Measurements from ENCODE around the gene HAP1. TPM values are rescaled to one million over a fixed set of nuclear protein-coding genes. Genes with fewer than 3 reads are reported as not detected.
A peak's percentile ranks its signal among the peaks of the same experiment; 100 is the strongest.
"Not testable (repeated sequence)": the region's sequence is repeated elsewhere in the genome, so short reads cannot be mapped to it uniquely, and the experiment has no call there.

HAP1 gene
- total RNA-seq, 2 donors from 2014 or later, result 0.42 to 0.73 TPM

- intact Hi-C loops (cut with DNase I, micrococcal nuclease), result no loop called here
- DNase-seq (no peak), ATAC-seq (no peak)
These were observed 31.7 kb downstream of the HAP1 start for GRCh38 chr17:41702712-41703111.

- ATAC-seq; DNase-seq; intact Hi-C loops (cut with DNase I, micrococcal nuclease): not testable (repeated sequence)
These were observed 33.6 kb downstream of the HAP1 start for GRCh38 chr17:41700843-41701242.

- ATAC-seq (peak; percentile 72), DNase-seq (peak; percentile 47 to 70)
- intact Hi-C loops (cut with DNase I, micrococcal nuclease), result no loop called here
These were observed 37.1 kb downstream of the HAP1 start for GRCh38 chr17:41697122-41697962.

GRCh38 chr17:41695954-41696757 is 38.3 kb downstream of the HAP1 start:
- intact Hi-C loops (cut with DNase I, micrococcal nuclease), result no loop called here
- peak; percentile 35 for ATAC-seq
- DNase-seq, result peak; percentile 39 to 54

GRCh38 chr17:41695134-41695661 is 39.2 kb downstream of the HAP1 start:
- DNase-seq (no peak), ATAC-seq (peak; percentile 9)
- intact Hi-C loops (cut with DNase I, micrococcal nuclease), result no loop called here

GRCh38 chr17:41692722-41693521 is 41.5 kb downstream of the HAP1 start:
- intact Hi-C loops (cut with DNase I, micrococcal nuclease), result no loop called here
- DNase-seq (no peak), ATAC-seq (no peak)

GRCh38 chr17:41691031-41691777 is 43.2 kb downstream of the HAP1 start:
- DNase-seq (no peak), ATAC-seq (no peak)
- intact Hi-C loops (cut with DNase I, micrococcal nuclease), result no loop called here

- no peak for ATAC-seq
- DNase-seq, result no peak
- intact Hi-C loops (cut with DNase I, micrococcal nuclease), result no loop called here
These were observed 43.9 kb downstream of the HAP1 start for GRCh38 chr17:41690497-41690896.

GRCh38 chr17:41689497-41690299 is 44.7 kb downstream of the HAP1 start:
- ATAC-seq, result no peak
- intact Hi-C loops (cut with DNase I, micrococcal nuclease), result no loop called here
- peak; percentile 40 to 44 for DNase-seq

GRCh38 chr17:41688641-41689496 is 45.6 kb downstream of the HAP1 start, which contains the start of gene EIF1:
EIF1 (plus strand) TSS chr17:41688885; CDS start chr17:41689039, 154 bp downstream.
- DNase-seq, result peak; percentile 100
- peak; percentile 79 for ATAC-seq
- intact Hi-C loops (cut with DNase I, micrococcal nuclease), result no loop called here

GRCh38 chr17:41687828-41688640 is 46.4 kb downstream of the HAP1 start:
- intact Hi-C loops (cut with DNase I, micrococcal nuclease), result no loop called here
- DNase-seq (peak; percentile 73 to 74), ATAC-seq (no peak)

GRCh38 chr17:41686281-41686680 is 48.2 kb downstream of the HAP1 start:
- intact Hi-C loops (cut with DNase I, micrococcal nuclease), result no loop called here
- DNase-seq (no peak), ATAC-seq (no peak)

- ATAC-seq; intact Hi-C loops (cut with DNase I, micrococcal nuclease); DNase-seq: not testable (repeated sequence)
These were observed 48.7 kb downstream of the HAP1 start for GRCh38 chr17:41685753-41686152.

GRCh38 chr17:41684035-41684434 is 50.4 kb downstream of the HAP1 start:
- ATAC-seq (no peak), DNase-seq (no peak)
- intact Hi-C loops (cut with DNase I, micrococcal nuclease), result no loop called here

GRCh38 chr17:41683441-41684007 is 50.9 kb downstream of the HAP1 start:
- DNase-seq, result no peak
- intact Hi-C loops (cut with DNase I, micrococcal nuclease), result no loop called here
- no peak for ATAC-seq
